ENCODE results near the gene HSPD1.

The HSPD1 gene

DNA sequence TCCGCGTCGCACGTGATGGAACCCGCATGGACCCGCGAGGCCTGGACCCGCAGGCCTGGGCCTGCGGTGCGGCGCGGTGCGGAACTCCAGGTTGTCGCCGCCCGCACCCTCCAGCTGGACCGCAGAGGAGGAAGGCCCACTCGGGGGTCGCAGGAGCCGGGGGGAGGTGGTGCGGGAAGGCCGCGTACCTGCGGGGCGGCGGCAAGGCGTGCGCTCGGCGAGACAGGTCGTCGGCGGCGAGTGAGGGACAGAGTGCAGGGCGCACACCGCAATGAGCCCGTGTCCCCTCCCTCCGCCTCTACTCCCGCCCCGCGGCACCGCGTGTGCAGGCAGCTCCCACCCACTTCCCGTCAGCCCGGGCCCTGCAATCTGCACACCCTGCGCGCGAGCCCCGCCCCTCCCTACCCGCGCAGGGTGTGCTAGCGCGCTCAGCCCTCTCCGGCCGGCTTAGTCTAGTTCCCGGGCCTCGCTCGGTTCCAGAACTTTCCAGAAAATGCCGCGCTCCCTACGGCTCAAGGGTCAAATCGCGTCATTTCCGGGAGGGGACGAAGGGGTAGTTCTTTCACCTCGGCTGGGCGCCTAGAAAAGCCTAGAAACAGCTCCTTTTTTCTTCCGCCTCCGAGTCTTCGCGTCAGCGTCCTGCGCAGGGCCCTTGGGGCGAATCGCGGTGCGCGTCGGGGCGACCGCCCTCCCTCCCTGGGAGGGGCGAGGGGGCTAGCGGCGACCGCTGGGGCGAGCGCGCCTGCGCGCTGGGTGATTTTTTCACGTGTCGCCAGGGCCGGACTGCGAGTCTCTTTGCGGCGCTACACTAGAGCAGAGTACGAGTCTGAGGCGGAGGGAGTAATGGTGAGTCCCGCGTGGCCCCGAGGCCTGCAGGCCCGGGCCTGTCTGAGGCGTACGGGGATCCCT, at the start of gene HSPD1, which contains the start of gene HSPE1:
TSS of gene HSPD1 (minus strand) at position 247 of the 909 bp plus-strand sequence. CDS start 992 bp downstream, outside the sequence.
TSS of gene HSPE1 (plus strand) at position 786 of the 909 bp plus-strand sequence. CDS start at position 844, 58 bp downstream.
- peak; percentile 96 for DNase-seq (ENCODE audit: low read depth)
- TF ChIP-seq, protein P1, sequence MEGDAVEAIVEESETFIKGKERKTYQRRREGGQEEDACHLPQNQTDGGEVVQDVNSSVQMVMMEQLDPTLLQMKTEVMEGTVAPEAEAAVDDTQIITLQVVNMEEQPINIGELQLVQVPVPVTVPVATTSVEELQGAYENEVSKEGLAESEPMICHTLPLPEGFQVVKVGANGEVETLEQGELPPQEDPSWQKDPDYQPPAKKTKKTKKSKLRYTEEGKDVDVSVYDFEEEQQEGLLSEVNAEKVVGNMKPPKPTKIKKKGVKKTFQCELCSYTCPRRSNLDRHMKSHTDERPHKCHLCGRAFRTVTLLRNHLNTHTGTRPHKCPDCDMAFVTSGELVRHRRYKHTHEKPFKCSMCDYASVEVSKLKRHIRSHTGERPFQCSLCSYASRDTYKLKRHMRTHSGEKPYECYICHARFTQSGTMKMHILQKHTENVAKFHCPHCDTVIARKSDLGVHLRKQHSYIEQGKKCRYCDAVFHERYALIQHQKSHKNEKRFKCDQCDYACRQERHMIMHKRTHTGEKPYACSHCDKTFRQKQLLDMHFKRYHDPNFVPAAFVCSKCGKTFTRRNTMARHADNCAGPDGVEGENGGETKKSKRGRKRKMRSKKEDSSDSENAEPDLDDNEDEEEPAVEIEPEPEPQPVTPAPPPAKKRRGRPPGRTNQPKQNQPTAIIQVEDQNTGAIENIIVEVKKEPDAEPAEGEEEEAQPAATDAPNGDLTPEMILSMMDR (IDR thresholded peaks at IDR 0.05; ENCODE audit: control insufficient read depth, insufficient read depth, low read depth, low read length, missing control alignments): no peak
- peak within 1 kb of the TSS; percentile 97 for H3K4me3 ChIP-seq (ENCODE audit: control insufficient read depth, low read depth, low read length)

DNA sequence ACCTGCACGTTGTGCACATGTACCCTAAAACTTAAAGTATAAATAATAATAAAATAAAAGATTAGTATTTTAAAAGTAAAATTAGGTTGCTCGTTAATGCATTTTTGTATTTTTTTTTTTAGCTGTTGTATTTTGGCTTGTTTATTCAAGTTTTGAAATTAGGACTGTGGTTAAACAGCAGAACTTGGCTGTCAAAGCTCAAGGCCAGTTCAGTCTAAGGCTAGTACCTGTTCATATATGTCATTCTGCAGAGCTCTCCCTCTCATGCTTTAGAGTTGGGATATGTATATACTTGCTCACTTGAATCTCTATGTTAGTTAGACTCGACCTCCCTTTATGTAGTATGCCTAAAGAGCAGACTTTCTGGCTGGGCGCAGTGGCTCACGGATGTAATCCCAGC, 48.9 kb upstream of the HSPD1 start:
- TF ChIP-seq, protein P1 (IDR thresholded peaks at IDR 0.05; ENCODE audit: control insufficient read depth, insufficient read depth, low read depth, low read length, missing control alignments): no peak
- no peak for DNase-seq (ENCODE audit: low read depth)
- no peak overlapping the region for H3K4me3 ChIP-seq (ENCODE audit: control insufficient read depth, low read depth, low read length)

DNA sequence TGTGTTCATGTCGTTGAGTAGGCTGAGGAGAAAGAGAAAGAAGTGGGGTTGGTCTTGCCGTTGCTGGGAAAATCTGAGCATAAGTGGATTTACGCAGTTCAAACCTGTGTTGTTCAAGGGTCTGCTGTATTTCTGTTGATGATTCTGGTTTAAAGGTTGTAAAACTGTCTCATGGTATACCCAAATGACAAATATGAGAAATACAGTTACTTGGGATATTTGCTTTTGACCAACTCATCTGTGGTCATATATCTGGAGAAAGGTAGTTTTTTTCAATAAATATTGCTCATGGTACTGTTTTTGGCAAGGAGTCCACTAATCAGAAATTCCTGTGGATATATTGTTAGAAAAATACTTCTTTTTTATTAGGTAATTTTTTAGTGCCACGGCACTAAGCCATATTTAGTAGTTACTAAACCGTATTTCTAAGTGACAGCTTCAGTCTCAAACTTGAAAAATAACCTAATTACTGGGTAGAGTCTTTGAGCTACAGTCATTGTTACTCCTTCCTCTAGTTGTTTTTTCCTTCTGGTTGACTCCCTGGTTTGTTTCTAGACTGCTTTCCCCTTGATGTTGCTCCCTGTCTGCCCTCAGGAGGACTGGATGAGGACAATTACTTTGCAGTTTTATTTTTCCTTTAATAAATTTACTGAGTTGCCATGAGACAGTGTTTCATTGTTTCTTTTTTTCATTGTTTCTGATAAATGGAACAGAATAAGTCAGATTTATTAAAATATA, 47.7 kb upstream of the HSPD1 start:
- no peak overlapping the region for H3K4me3 ChIP-seq (ENCODE audit: control insufficient read depth, low read depth, low read length)
- TF ChIP-seq, protein P1 (IDR thresholded peaks at IDR 0.05; ENCODE audit: control insufficient read depth, insufficient read depth, low read depth, low read length, missing control alignments): no peak
- DNase-seq (ENCODE audit: low read depth): no peak

DNA sequence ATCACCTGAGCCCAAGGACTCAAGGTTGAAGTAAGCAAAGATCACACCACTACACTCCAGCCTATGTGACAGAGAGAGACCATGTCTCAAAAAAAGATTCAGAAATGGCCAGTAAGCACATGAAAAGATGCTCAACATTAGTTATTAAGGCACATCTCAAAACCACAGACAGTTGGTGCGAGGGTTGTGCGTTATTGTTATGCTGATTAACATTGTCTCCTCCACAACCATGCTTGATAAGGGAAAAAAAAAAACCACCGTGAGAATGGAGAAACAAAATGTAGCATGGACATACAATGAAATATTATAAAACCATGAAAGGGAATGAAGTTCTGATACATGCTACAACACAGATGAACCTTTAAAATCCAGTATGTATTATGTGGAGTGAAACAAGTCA, 43.6 kb upstream of the HSPD1 start:
- H3K4me3 ChIP-seq (ENCODE audit: control insufficient read depth, low read depth, low read length): no peak overlapping the region
- TF ChIP-seq, protein P1 (IDR thresholded peaks at IDR 0.05; ENCODE audit: control insufficient read depth, insufficient read depth, low read depth, low read length, missing control alignments): no peak
- DNase-seq (ENCODE audit: low read depth): no peak

DNA sequence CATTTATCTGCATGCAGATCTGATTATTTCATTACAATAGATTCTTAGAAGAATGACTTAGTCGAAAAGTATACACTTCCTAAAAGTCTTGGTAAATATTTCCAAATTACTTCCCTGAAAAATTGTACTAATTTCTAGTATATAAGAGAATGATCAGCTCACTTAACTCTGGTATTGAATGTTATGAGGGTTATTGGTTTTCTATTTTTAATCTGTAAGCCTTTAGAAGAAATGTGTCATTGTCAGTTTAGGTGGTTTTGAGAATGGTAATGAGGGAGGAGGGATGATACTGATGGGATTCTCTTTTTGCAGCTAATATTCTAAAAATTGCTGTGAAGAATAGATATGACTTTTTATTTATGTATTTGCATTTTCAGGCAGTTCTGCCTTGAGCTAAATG, 40.1 kb upstream of the HSPD1 start:
- TF ChIP-seq, protein P1 (IDR thresholded peaks at IDR 0.05; ENCODE audit: control insufficient read depth, insufficient read depth, low read depth, low read length, missing control alignments): no peak
- DNase-seq (ENCODE audit: low read depth): no peak
- H3K4me3 ChIP-seq (ENCODE audit: control insufficient read depth, low read depth, low read length): no peak overlapping the region

DNA sequence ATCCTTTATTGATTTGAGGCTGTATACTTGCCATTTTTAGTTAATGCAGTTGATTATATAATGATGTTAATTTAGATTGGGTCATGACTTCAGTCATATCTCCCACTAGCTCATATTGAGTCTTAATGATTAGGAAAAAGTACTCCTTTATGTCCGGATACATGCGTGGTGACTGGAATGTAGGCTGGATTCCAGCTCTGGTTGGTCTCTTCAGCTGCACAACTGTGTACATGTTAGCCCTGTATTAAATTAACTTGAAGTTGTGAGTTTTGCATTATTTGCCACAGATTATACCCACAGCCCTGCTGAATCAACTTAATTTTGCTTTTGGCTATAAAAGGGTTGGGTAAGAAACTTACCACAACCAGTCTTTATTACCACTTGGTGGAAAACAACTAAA, 38.8 kb upstream of the HSPD1 start:
- no peak for DNase-seq (ENCODE audit: low read depth)
- TF ChIP-seq, protein P1 (IDR thresholded peaks at IDR 0.05; ENCODE audit: control insufficient read depth, insufficient read depth, low read depth, low read length, missing control alignments): no peak
- no peak overlapping the region for H3K4me3 ChIP-seq (ENCODE audit: control insufficient read depth, low read depth, low read length)
